Hematopoietic multipotent progenitor cell treated with erythropoietin and hydrocortisone succinate and interleukin-3 and kit ligand, for 17 days (in vitro differentiated cells): ENCODE data around the gene SPOCK2.
"Not testable (repeated sequence)": the region's sequence is repeated elsewhere in the genome, so short reads cannot be mapped to it uniquely, and the experiment has no call there.

Experiments used
- DNase-seq: peaks from one replicate; pipeline ENCODE4 v3.0.0-alpha.2; 2015; ENCODE audit warnings: low spot score

The SPOCK2 gene

DNA sequence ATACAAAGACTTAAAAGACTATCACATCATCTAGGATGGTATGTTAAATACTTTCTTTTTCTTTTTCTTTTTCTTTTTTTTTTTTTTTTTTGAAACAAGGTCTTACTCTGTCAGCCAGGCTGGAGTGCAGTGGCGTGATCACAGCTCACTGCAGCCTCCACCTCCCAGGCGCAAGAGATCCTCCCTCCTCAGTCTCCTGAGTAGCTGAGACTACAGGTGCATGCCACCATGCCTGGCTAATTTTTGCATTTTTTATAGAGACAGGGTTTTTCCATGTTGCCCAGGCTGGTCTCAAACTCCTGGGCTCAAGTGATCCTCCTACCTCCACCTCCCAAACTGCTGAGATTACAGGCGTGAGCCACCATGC, 19.6 kb upstream of the SPOCK2 start:
- DNase-seq: not testable (repeated sequence)

DNA sequence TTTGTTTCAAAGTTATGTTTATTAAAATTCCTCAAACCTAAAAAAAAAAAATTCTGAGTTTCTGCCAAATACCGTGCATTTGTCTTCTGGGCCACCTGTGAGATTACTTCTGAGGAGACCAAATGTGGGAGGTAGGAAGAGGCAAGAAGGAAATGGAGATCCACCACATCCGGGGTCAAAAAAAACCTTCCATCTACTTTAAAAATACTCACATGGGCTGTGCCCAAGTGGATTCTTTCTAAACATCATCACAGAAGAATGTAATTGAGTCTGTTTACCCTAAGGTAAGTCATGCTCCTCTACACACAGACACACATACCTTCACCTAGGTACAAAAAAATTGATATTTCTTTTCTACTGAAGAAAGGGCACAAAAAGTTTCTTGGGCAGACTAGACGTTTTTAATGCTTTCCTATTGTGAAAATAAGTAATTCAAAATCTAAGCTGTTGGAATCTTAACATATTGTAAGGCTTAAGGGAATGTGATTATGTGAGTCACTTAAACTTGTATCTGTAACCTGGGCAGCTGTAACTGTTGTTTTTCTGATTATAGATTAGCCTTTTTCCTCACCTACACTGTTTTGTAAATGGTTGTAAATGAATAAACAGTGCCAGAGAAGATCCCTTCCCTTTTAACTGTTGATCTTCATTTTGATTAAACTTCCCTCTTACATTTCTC, 19.1 kb upstream of the SPOCK2 start:
- no peak for DNase-seq

DNA sequence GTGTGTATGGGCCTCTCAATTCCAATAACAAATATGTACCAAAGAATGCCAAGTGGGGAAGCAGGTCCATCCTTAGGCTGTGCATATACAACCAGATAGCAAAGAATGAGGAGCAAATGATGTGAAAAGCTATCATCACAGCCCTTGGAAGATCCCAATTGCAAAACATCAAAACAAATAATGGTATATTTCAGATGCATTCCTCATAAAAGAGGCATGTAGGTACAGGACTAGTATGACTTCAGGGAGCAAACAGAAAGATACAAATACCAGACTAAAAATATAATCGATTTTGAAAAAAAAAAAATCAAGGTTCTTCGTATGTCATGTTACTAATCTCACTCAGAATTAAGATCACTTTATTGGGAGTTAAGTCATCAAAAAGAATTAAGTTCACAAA, 18.5 kb upstream of the SPOCK2 start:
- no peak for DNase-seq

- no peak for DNase-seq
These were observed 18.0 kb upstream of the SPOCK2 start for GRCh38 chr10:72106154-72106849.

DNA sequence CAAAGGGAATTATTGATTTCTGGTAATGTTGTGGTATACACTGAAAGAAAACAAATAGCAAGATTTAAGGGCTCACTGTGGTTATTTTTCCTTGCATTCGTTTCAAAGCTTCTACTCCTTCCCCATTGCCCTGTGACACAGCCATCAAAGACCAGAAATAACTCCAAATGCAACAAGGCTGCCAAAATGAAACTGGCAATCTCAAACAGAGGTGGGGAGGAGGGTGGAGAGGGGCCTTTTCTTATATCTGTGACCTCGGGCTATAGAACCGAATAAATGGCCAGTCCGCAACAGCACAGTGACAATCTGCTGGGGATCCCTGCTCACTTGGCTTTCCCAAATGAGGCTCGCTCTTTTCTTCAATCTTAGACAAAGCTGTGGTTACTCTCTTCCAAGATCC, 17.4 kb upstream of the SPOCK2 start:
- DNase-seq: no peak

- DNase-seq: no peak
These were observed 16.7 kb upstream of the SPOCK2 start for GRCh38 chr10:72105098-72105475.

DNA sequence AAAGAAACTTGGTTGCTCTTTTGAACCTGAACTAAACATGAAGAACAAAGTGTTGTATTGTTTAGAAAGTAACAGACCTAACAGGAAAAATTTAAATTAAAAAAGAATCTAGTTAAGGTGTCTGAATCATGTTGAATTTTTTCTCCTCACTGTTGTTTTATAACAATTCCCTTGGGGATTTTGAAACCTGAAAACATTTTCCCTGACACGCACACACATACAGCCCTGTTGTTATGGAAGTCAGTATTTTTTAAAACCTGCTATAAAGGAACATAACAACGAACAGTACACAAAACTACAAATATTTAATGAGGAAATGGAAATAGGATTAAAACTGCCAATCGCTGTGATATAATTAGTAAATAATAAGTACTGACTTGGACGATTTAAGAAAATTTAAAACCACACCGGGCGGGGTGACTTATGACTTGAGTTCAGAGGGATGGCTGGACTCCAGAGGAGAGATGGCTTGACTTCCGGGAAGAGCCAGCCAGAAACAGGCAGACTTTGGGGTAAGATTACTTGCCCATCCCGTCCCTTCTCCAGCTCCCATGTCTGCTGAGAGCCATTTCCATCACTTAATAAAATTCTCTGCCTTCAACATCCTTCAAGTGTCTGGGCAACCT, 16.2 kb upstream of the SPOCK2 start:
- DNase-seq: no peak

GRCh38 chr10:72099600-72099921, 11.2 kb upstream of the SPOCK2 start:
- no peak for DNase-seq

DNA sequence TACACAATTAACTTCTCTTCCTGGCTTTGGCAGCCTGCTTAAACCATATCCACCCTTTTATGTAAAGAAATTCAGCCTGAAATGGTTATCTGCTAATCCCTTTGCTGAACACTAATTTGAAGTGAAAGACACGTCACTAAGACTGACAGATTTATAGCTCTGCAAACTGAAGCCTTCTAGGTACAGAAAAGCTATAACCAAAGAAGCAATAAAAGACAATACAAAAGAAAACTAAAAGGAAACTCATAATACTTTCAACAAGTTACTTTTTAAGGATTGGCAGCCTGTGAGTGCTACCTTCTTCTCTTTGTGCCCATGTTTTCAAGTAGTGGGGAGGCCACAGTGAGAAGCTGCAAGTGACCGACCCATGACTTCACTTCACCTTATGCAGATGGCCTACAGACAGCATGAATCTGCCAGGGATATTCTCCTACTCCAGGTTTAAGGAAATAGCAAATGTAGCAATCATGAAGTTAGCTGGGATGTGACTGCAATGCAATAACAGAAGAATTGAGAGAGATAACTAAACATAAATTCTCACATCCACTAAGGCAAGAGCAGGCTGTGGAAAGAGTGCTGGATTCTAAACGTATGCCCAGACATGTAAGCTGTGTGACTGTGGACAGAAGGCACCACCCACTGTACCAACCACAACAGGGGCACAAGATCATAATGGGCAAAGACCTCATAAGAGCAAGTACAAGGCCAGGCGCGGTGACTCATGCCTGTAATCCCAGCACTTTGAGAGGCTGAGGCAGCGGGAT, 10.7 kb upstream of the SPOCK2 start:
- no peak for DNase-seq

DNA sequence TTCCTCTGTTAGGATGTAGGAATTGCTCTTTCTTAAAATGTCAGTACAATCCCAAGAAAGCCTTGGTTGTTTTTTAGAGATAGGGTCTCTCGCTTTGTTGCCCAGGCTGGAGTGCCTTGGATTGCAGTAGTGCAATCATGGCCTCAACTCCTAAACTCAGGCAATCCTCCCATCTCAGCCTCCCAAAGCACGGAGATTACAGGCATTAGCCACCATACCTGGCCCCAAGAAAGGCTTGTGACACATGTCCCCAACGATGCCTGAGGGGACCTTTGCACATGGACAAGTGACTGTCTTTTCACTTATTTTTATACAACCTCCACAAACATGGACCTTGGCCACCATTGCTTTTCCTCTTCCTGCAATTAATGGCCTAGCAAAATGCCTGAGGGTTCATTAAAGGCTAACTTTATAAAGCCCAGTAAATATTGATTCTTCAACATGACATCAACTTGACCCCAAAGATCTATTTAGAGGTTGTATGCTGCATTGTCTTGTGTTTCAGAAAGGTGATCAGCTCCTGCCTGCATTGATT, 10.0 kb upstream of the SPOCK2 start:
- DNase-seq: no peak

DNA sequence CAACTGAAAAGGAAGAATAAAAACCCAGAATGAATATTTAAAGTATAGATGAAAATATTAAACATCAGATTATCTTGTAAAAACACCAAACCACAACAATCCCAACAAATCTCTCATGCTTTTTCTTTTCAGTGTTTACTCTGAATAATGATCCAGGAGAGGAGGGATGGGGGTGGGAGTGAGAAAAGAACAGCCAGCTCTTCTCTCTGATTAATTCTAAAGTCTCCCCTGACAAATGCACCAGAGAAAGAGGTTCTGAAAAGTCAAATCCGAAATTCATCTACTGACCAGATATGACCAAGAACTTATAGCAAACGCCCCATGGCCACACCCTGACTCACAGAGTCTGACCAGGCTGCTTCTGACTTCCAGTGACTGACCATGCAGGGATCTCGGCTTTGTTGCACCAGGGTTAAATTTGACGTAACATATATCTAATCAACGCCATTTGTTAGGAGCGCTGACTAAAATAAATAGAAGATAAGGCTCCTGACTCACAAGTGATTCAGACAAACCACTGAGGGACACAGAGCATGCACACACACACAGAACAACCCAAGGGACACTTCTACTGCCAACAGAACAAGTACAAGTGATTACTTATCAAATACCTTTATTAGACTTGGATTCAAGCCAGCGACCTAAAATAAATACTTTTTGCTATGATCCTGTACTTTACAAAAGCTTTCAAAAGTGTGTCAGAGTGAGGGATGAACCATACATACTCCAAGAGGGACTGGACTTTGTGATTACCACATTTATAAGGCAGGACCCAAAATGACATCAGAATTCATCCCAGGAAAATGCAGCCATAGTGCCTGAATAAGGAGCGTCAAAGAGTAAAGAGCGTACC, 9.3 kb upstream of the SPOCK2 start:
- no peak for DNase-seq

GRCh38 chr10:72096115-72097000, 8.0 kb upstream of the SPOCK2 start:
- no peak for DNase-seq

DNA sequence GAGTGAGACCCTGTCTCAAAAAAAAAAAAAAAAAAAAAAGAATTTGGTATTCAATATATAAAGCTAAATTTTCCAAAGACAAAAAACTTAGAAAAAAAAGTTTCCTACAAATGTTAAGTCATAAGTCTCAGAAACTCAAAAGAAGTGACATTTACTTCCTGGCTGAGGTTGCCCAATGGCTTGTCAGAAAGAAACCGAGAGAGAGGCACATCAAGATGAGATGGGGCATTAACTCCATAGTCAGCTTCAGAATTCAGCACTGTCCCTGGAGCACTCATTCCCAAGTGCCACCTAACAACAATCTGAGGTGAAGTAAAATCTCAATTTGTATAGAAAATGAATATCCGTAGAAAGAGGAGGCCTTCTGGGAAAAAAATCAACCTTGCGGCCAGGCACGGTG, 6.8 kb upstream of the SPOCK2 start:
- no peak for DNase-seq

DNA sequence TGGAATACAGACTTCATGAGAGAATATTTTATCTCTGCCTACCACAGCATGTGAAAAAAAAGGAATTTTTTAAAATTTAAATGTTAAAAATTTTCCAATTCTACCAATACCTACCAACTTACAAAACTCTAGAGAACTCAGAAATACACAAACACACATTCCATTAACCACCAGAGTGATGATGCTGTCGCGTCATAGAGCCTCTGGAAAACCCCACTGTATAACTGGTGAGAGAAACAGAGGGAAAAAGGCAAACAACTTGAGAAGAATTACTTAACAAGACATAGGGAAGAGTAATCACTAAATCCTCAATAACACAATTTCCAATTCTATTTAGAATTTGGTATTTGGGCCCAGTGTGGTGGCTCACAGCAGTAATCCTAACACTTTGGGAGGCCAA, 6.2 kb upstream of the SPOCK2 start:
- DNase-seq: no peak

- no peak for DNase-seq
These were observed 5.1 kb upstream of the SPOCK2 start for GRCh38 chr10:72093450-72093849.

DNA sequence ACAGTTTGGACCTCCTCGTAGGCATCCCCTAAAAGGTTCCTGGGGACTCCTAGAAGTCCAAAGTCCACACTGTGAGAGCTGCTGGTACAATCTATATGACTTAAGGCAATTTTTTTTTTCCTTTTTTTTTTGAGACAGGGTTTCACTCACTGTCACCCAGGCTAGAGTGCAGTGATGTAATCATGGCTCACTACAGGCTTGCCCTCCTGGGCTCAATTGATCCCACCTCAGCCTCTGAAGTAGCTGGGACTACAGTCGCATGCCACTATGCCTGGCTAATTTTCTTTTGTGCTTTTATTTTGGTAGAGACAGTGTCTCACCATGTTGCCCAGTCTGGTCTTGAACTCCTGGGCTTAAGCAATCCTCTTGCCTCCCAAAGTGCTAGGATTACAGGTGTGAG, 4.6 kb upstream of the SPOCK2 start:
- no peak for DNase-seq

DNA sequence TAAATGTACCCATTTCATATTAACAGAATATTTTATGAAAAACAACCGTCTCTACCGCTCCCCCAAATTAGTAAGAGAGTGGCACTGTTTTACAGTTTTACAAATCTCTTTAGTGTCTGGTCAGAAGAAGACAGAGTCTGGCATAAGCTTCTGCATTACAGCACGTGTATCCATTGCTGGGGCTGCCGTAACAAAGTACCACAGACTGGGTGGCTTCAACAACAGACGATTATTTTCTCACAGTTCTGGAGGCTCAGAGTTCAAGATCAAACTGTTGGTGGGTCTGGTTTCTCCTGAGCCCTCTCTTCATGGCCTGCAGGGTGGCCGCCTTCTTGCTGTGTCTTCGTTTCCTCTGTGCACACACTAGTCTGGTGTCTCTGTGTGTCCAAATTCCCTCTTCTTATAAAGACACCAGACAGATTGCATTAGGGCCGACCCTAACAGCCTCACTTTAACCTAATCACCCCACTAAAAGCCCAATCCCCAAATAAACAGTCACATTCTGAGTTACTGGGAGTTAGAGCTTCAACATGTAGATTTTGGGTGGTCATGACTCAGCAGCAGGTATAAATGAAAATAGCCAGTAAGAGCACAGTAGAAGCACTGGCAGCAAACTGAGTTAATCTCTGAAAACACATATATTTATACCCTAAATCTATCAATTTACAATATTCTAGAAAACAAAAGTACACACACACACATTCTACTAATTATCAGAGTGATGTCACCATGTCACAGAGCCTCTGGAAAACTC, 4.0 kb upstream of the SPOCK2 start:
- DNase-seq: no peak

GRCh38 chr10:72090326-72090725, 2.0 kb upstream of the SPOCK2 start:
- no peak for DNase-seq

DNA sequence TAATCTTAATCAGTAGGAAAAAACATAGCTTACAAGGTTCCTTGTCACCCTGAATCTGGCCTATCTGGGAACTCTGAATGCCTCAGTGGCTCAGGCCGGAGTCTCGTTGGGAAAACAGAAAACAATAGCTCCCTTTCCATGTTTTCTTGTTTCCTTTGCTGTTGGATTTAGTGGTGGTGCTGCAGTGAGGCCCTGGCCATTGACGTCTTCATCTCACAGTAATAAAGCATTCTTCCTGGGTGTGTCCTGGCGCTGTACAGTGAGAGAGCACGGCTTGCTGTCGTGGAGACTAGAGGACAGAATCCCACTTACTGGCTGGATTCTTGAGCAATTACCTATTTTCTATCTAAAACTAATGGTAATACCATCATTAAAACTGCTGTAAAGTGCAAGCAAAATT, 1.3 kb upstream of the SPOCK2 start:
- no peak for DNase-seq
